ENCODE measurements around the gene CBR3. TPM values are rescaled to one million over a fixed set of nuclear protein-coding genes. Genes with fewer than 3 reads are reported as not detected.
"Not testable (repeated sequence)": the region's sequence is repeated elsewhere in the genome, so short reads cannot be mapped to it uniquely, and the experiment has no call there.

The CBR3 gene
- total and polyA plus RNA-seq, 12 donors: 0.99 to 10.4 (median 2.2) TPM

- Histone ChIP-seq H3K27ac (peak overlapping the region in 1 of 10 donors; percentile 20), H3K4me3 (no peak overlapping the region), H3K4me1 (peaks cover 0 to 23% (median 6%) of the 10 kb centered on the region in 9 donors), H3K27me3 (no peaks in the 10 kb centered on the region), H3K9me3 (no peaks in the 10 kb centered on the region), H3K36me3 (no peaks in the 10 kb centered on the region)
- ATAC-seq: no peak
- WGBS, 2 donors: 96 to 97% methylated on average over 5 of the region's 5 CpGs
- TF ChIP-seq CTCF (IDR thresholded peaks at IDR 0.05): no peak
- no peak for DNase-seq
- intact Hi-C loops (cut with DNase I): no loop called here
These were observed 8.2 kb upstream of the CBR3 start for GRCh38 chr21:36126621-36127110.

GRCh38 chr21:36127250-36127904 lies 7.5 kb upstream of the CBR3 start:
- no peaks in the 10 kb centered on the region for H3K9me3 ChIP-seq
- ATAC-seq: no peak
- WGBS, 2 donors: 94 to 96% methylated on average over 9 to 10 of the region's 10 CpGs
- DNase-seq: no peak
- peaks cover 0 to 23% (median 6%) of the 10 kb centered on the region in 9 donors for H3K4me1 ChIP-seq
- no peak for TF ChIP-seq CTCF (IDR thresholded peaks at IDR 0.05)
- H3K27me3 ChIP-seq: no peaks in the 10 kb centered on the region
- H3K36me3 ChIP-seq: no peaks in the 10 kb centered on the region
- no peak overlapping the region for H3K27ac ChIP-seq
- H3K4me3 ChIP-seq: no peak overlapping the region
- intact Hi-C loops (cut with DNase I): no loop called here

GRCh38 chr21:36127977-36128376 lies 6.9 kb upstream of the CBR3 start:
- intact Hi-C loops (cut with DNase I): no loop called here
- no peak for TF ChIP-seq CTCF (IDR thresholded peaks at IDR 0.05)
- peaks cover 0 to 29% (median 6%) of the 10 kb centered on the region in 9 donors for H3K4me1 ChIP-seq

DNA sequence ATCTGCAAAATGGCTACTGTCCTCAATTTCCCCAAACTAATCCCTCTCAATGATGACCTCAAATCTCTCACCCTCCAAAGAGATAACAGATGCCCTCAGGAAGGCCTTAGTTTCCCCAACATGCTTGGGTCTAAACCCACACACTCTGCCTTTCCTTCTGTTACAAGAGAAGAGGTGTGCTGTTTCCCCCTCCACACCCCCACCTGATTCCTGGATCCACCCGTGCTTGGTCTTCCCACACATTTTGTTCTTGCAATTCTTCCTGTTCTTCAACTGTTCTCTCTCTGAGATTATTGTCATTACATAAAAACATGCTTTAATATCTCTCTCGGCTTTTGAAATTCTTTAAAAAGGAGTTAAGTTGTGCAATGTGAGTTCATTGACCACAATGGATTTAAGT lies 5.7 kb upstream of the CBR3 start:
- Histone ChIP-seq H3K36me3 (no peaks in the 10 kb centered on the region), H3K9me3 (no peaks in the 10 kb centered on the region), H3K27me3 (peaks cover 0 to 4% (median 0%) of the 10 kb centered on the region in 7 donors), H3K27ac (peak overlapping the region in 1 of 10 donors; percentile 62), H3K4me1 (peaks cover under 1 to 36% (median 11%) of the 10 kb centered on the region in 9 donors), H3K4me3 (no peak overlapping the region)
- TF ChIP-seq CTCF (IDR thresholded peaks at IDR 0.05): no peak
- no peak for DNase-seq
- WGBS, 2 donors: 64 to 81% methylated on average over 2 of the region's 2 CpGs
- intact Hi-C loops (cut with DNase I): no loop called here
- no peak for ATAC-seq

More at GRCh38 chr21:36127977-36128376, 6.9 kb upstream of the CBR3 start:
- Histone ChIP-seq H3K4me3 (no peak overlapping the region), H3K27me3 (no peaks in the 10 kb centered on the region), H3K27ac (no peak overlapping the region), H3K9me3 (no peaks in the 10 kb centered on the region), H3K36me3 (no peaks in the 10 kb centered on the region)
- ATAC-seq: no peak
- no peak for DNase-seq
- 81 to 84% methylated on average over 5 of the region's 5 CpGs for WGBS, 2 donors

DNA sequence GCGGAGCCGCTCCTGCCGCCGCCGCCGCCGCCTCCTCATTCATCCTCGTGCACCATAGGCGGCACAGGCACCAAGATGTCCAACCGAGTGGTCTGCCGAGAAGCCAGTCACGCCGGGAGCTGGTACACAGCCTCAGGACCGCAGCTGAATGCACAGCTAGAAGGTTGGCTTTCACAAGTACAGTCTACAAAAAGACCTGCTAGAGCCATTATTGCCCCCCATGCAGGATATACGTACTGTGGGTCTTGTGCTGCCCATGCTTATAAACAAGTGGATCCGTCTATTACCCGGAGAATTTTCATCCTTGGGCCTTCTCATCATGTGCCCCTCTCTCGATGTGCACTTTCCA lies 4.5 kb upstream of the CBR3 start:
- intact Hi-C loops (cut with DNase I); H3K27me3 ChIP-seq; DNase-seq; H3K9me3 ChIP-seq; H3K27ac ChIP-seq; H3K36me3 ChIP-seq; ATAC-seq: not testable (repeated sequence)
- H3K4me1 ChIP-seq: peaks cover 2 to 47% (median 21%) of the 10 kb centered on the region in 9 donors
- H3K4me3 ChIP-seq: peak overlapping the region in 9 of 10 donors; percentile 42 to 59 (median 56)
- 21 to 22% methylated on average over 9 to 10 of the region's 18 CpGs for WGBS, 2 donors

DNA sequence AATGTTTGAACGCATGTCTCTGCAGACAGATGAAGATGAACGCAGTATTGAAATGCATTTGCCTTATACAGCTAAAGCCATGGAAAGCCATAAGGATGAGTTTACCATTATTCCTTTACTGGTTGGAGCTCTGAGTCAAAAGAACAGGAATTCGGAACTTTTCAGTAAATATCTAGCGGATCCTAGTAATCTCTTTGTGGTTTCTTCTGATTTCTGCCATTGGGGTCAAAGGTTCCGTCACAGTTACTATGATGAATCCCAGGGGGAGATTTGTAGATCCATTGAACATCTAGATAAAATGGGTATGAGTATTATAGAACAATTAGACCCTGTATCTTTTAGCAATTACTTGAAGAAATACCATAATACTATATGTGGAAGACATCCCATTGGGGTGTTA lies 4.0 kb upstream of the CBR3 start:
- DNase-seq; H3K27me3 ChIP-seq; H3K9me3 ChIP-seq; H3K36me3 ChIP-seq; intact Hi-C loops (cut with DNase I); ATAC-seq; H3K27ac ChIP-seq: not testable (repeated sequence)
- peak overlapping the region in 1 of 10 donors; percentile 57 for H3K4me3 ChIP-seq
- H3K4me1 ChIP-seq: peaks cover 2 to 44% (median 20%) of the 10 kb centered on the region in 9 donors
- 93 to 96% methylated on average over 5 of the region's 5 CpGs for WGBS, 2 donors

Measured in heart right ventricle (tissue), 16 donors.